Eye (tissue), 1 donor: ENCODE data around the gene CDK8.

ENCODE experiments used
- DNase-seq: peaks from one replicate; pipeline ENCODE4 v3.0.0-alpha.2; 2015

CDK8 gene

GRCh38 chr13:26400545-26400944 lies 146.6 kb downstream of the CDK8 start:
- DNase-seq = no peak

GRCh38 chr13:26401069-26401468 lies 147.1 kb downstream of the CDK8 start:
- no peak for DNase-seq

- no peak for DNase-seq
Observed at GRCh38 chr13:26401578-26402021, 147.7 kb downstream of the CDK8 start.

GRCh38 chr13:26406791-26407190 lies 152.9 kb downstream of the CDK8 start:
- no peak for DNase-seq

- no peak for DNase-seq
Observed at GRCh38 chr13:26411206-26411605, 157.3 kb downstream of the CDK8 start.

GRCh38 chr13:26412263-26412662 lies 158.3 kb downstream of the CDK8 start:
- no peak for DNase-seq

GRCh38 chr13:26412936-26413716 lies 159.2 kb downstream of the CDK8 start:
- DNase-seq = no peak

- no peak for DNase-seq
Observed at GRCh38 chr13:26420282-26420960, 166.5 kb downstream of the CDK8 start.

GRCh38 chr13:26422036-26422435 lies 168.1 kb downstream of the CDK8 start:
- DNase-seq = no peak

- DNase-seq = peak; percentile 4
Observed at GRCh38 chr13:26423629-26424028, 169.7 kb downstream of the CDK8 start.

- DNase-seq = no peak
Observed at GRCh38 chr13:26424181-26424580, 170.3 kb downstream of the CDK8 start.

GRCh38 chr13:26425443-26426358 lies 171.8 kb downstream of the CDK8 start:
- peak; percentile 6 for DNase-seq

GRCh38 chr13:26433776-26434175 lies 179.8 kb downstream of the CDK8 start:
- no peak for DNase-seq

- DNase-seq = no peak
Observed at GRCh38 chr13:26435171-26435570, 181.2 kb downstream of the CDK8 start.

- no peak for DNase-seq
Observed at GRCh38 chr13:26435646-26436045, 181.7 kb downstream of the CDK8 start.

- DNase-seq = no peak
Observed at GRCh38 chr13:26436914-26437313, 183.0 kb downstream of the CDK8 start.

GRCh38 chr13:26440111-26440510 lies 186.2 kb downstream of the CDK8 start:
- no peak for DNase-seq

- DNase-seq = no peak
Observed at GRCh38 chr13:26441476-26441875, 187.5 kb downstream of the CDK8 start.

GRCh38 chr13:26442541-26442940 lies 188.6 kb downstream of the CDK8 start:
- DNase-seq = no peak

GRCh38 chr13:26445092-26445491 lies 191.2 kb downstream of the CDK8 start:
- no peak for DNase-seq

GRCh38 chr13:26446751-26447150 lies 192.8 kb downstream of the CDK8 start:
- DNase-seq = no peak

GRCh38 chr13:26448032-26448431 lies 194.1 kb downstream of the CDK8 start:
- DNase-seq = no peak
